GM12878 (cell line): ENCODE results near the gene LAMA4. TPM values are rescaled to one million over a fixed set of nuclear protein-coding genes. Genes with fewer than 3 reads are reported as not detected.

ENCODE experiments used
- ATAC-seq: fragments of 200-7000 bp; cut with Tn5 transposase; 3 replicates; pipeline ENCODE4 v1.9.1; 2020; ENCODE audit warnings: mild to moderate bottlenecking, moderate library complexity
- BruUV-seq: library from RNA; stranded (reverse); fragments of 400-500 nt; replicated peaks from 2 replicates; lab custom pipeline; 2021; lab: Mats Ljungman, UMichigan
- CTCF ChIA-PET: fragments of 300-600 bp; sonication (Branson Sonifier 250); formaldehyde crosslinking; extraction: SDS; loops from one replicate; lab custom pipeline; 2021; ENCODE audit warnings: inconsistent platforms; lab: Yijun Ruan, JAX
- POLR2A ChIA-PET: fragments of 350-600 bp; formaldehyde crosslinking; extraction: SDS; loops from one replicate; lab custom pipeline; 2021; ENCODE audit warnings: inconsistent platforms; lab: Charles Lee
- RAD21 ChIA-PET: fragments of 300-600 bp; sonication (Branson Sonifier 250); formaldehyde crosslinking; loops from one replicate; lab custom pipeline; 2023; ENCODE audit warnings: antibody characterized with exemption; ENCODE audit not compliant: unreplicated experiment; lab: Charles Lee
- SMC1A ChIA-PET: fragments of 300-600 bp; sonication (Branson Sonifier 250); formaldehyde crosslinking; loops from one replicate; lab custom pipeline; 2023; ENCODE audit not compliant: unreplicated experiment, uncharacterized antibody; lab: Charles Lee
- DNase-seq: peaks from one replicate; pipeline ENCODE4 v3.0.0-alpha.2; 2011; ENCODE audit warnings: low read depth, low spot score
- FAIRE-seq: peaks from 3 replicates; lab custom pipeline; 2011; peaks lifted over from hg19 to GRCh38; lab: Jason Lieb, UNC
- H2AFZ ChIP-seq: 2 replicates; pipeline ENCODE4 v1.6.0; 2011; ENCODE audit warnings: low read depth, low read length, control low read depth; ENCODE audit not compliant: control insufficient read depth
- H3K27ac ChIP-seq: 2 replicates; pipeline ENCODE4 v1.5.1; 2011; ENCODE audit warnings: control low read depth; ENCODE audit not compliant: control insufficient read depth, insufficient read depth
- H3K27me3 ChIP-seq, 2 experiments: replicated peaks in 1 of 2; 2 replicates each; pipeline versions ENCODE4 v1.6.0 to v1.6.1; 2011; ENCODE audit warnings: low read length in 1 of 2; ENCODE audit not compliant: control insufficient read depth in 2 of 2, insufficient read depth in 2 of 2
- H3K36me3 ChIP-seq, 2 experiments: 2 replicates each; pipeline ENCODE4 v1.5.1; 2011; ENCODE audit warnings: low read length in 1 of 2; ENCODE audit not compliant: control insufficient read depth in 2 of 2, insufficient read depth in 2 of 2
- H3K4me1 ChIP-seq: 2 replicates; pipeline ENCODE4 v1.6.1; 2011; ENCODE audit warnings: mild to moderate bottlenecking, low read length, moderate library complexity, mixed read lengths; ENCODE audit not compliant: control insufficient read depth, insufficient read depth
- H3K4me2 ChIP-seq: 2 replicates; pipeline ENCODE4 v1.6.0; 2011; ENCODE audit warnings: control low read depth; ENCODE audit not compliant: control insufficient read depth, insufficient read depth
- H3K4me3 ChIP-seq: fragments of 200-600 bp; sonication (generic); 2 replicates; pipeline ENCODE4 v1.5.1; 2016
- H3K79me2 ChIP-seq: 2 replicates; pipeline ENCODE4 v1.6.0; 2011; ENCODE audit warnings: low read length; ENCODE audit not compliant: control insufficient read depth, insufficient read depth
- H3K9ac ChIP-seq: 2 replicates; pipeline ENCODE4 v1.8.0; 2011; ENCODE audit warnings: low read length, control low read depth, mixed read lengths; ENCODE audit not compliant: control insufficient read depth, insufficient read depth
- H3K9me3 ChIP-seq: replicated peaks from 3 replicates; pipeline ENCODE4 v1.5.1; 2011; ENCODE audit warnings: mild to moderate bottlenecking, low read length; ENCODE audit not compliant: control insufficient read depth, insufficient read depth
- H4K20me1 ChIP-seq: 2 replicates; pipeline ENCODE4 v1.6.0; 2011; ENCODE audit not compliant: control insufficient read depth, insufficient read depth
- BCL11A ChIP-seq: IDR thresholded peaks from 2 replicates; pipeline ENCODE4 v1.6.1; 2011; ENCODE audit warnings: low read depth, low read length
- CHD1 ChIP-seq: IDR thresholded peaks from 2 replicates; pipeline ENCODE4 v1.6.1; 2012; ENCODE audit warnings: low read depth, low read length, improper control_type of control experiment
- CREM ChIP-seq: IDR thresholded peaks from 2 replicates; pipeline ENCODE4 v1.6.1; 2014; ENCODE audit warnings: antibody characterized with exemption, low read depth
- CTCF ChIP-seq, 3 experiments: IDR thresholded peaks in 2 of 3; conservative IDR thresholded peaks in 1 of 3; 2 replicates each; pipeline ENCODE4 v1.5.1; 2011; ENCODE audit warnings: low read depth in 3 of 3, low read length in 3 of 3, mild to moderate bottlenecking in 3 of 3, control low read depth in 2 of 3, moderate library complexity in 2 of 3, inconsistent platforms in 1 of 3, mixed read lengths in 1 of 3; ENCODE audit not compliant: control insufficient read depth in 2 of 3, insufficient read depth in 1 of 3; ENCODE audit errors: extremely low read depth in 1 of 3
- KAT2A ChIP-seq: conservative IDR thresholded peaks from 2 replicates; pipeline ENCODE4 v1.6.1; 2011; ENCODE audit warnings: low read depth, low read length; ENCODE audit not compliant: control insufficient read depth
- MEF2A ChIP-seq: IDR thresholded peaks from 2 replicates; pipeline ENCODE4 v1.6.1; 2011; ENCODE audit warnings: low read depth, mild to moderate bottlenecking, low read length, moderate library complexity; ENCODE audit not compliant: insufficient read depth
- NR2C1 ChIP-seq: fragments of 450-650 bp; IDR thresholded peaks from 2 replicates; pipeline ENCODE4 v1.6.1; 2017; ENCODE audit warnings: antibody characterized with exemption, mild to moderate bottlenecking, moderate library complexity
- NR2F1 ChIP-seq: fragments of 450-650 bp; conservative IDR thresholded peaks from 2 replicates; pipeline ENCODE4 v1.6.1; 2017; ENCODE audit warnings: mild to moderate bottlenecking
- RFX5 ChIP-seq: IDR thresholded peaks from 2 replicates; pipeline ENCODE4 v1.6.1; 2011; ENCODE audit warnings: low read depth, low read length, improper control_type of control experiment
- SMC3 ChIP-seq: IDR thresholded peaks from 2 replicates; pipeline ENCODE4 v1.6.1; 2011; ENCODE audit warnings: low read length, improper control_type of control experiment, borderline replicate concordance
- SREBF2 ChIP-seq: IDR thresholded peaks from 2 replicates; pipeline ENCODE4 v1.6.1; 2012; ENCODE audit warnings: mild to moderate bottlenecking, low read length
- TCF3 ChIP-seq: IDR thresholded peaks from 2 replicates; pipeline ENCODE4 v1.6.1; 2012; ENCODE audit warnings: low read depth, mild to moderate bottlenecking, low read length, borderline replicate concordance; ENCODE audit not compliant: insufficient read depth
- ZBTB4 ChIP-seq: fragments of 450-650 bp; formaldehyde crosslinking; IDR thresholded peaks from 2 replicates; pipeline ENCODE4 v1.4.0; 2022; ENCODE audit warnings: mild to moderate bottlenecking, moderate library complexity
- ZBTB40 ChIP-seq: fragments of 450-650 bp; IDR thresholded peaks from 2 replicates; pipeline ENCODE4 v1.6.1; 2016; ENCODE audit warnings: mild to moderate bottlenecking, moderate library complexity, borderline replicate concordance
- ZNF384 ChIP-seq: IDR thresholded peaks from 2 replicates; pipeline ENCODE4 v1.6.1; 2012; ENCODE audit warnings: low read depth, mild to moderate bottlenecking, low read length, improper control_type of control experiment, borderline replicate concordance
- WGBS: methylation state at CpG from one replicate; pipeline ENCODE4 v1.1.6; 2016; ENCODE audit warnings: low lambda C conversion rate; ENCODE audit not compliant: insufficient replicate concordance, insufficient coverage; ENCODE audit errors: missing lambda C conversion rate; 5-methylcytosine and 5-hydroxymethylcytosine counted together
- in situ Hi-C: fragments of 300-500 bp; cut with MboI; formaldehyde crosslinking; loops from 9 replicates; pipeline ENCODE4 v1.14.3; 2018; ENCODE audit warnings: mixed read lengths
- intact Hi-C: fragments of 100-400 bp; cut with micrococcal nuclease; formaldehyde crosslinking; loops from one replicate; pipeline ENCODE4 v1.14.2; 2022; ENCODE audit not compliant: unreplicated experiment
- polyA plus RNA-seq, 11 experiments: library from polyadenylated mRNA; depleted of rRNA in 4 of 11; unstranded in 6 of 11; stranded (reverse) in 5 of 11; fragments of >200 nt; fragmentation: Nextera tagmentation in 4 of 11; fragmentation: Illumina TruSeq in 1 of 11; extraction: Ambion mirVana in 4 of 11; extraction: Trizol in 1 of 11; gene quantifications; 1 replicate in 1 of 11; 2 replicates in 10 of 11; pipeline versions ENCODE4 v1.2.1 to v1.2.3, GENCODE V29; 2011 to 2016; ENCODE audit warnings: inconsistent platforms in 2 of 11, missing spikeins in 2 of 11, low read depth in 1 of 11
- total RNA-seq, 4 experiments: library from RNA; depleted of rRNA in 3 of 4; stranded (reverse); fragments of >200 nt in 3 of 4; fragmentation: Illumina TruSeq in 1 of 4; extraction: Trizol in 1 of 4; gene quantifications; 2 replicates each; pipeline versions ENCODE4 v1.2.1 to v1.2.3, GENCODE V29; 2013 to 2021

The LAMA4 gene
- total and polyA plus RNA-seq, 10 of the 15 experiments (the other 5 are each of a cell fraction or from before 2014, with no cell fraction given): 0.11 to 0.21 (median 0.14) TPM; not detected in 7

- Histone ChIP-seq H3K9ac (peak overlapping the region; percentile 67), H3K4me2 (peak overlapping the region; percentile 77), H3K4me3 (peak overlapping the region; percentile 88), H3K27me3 (peaks cover 0 to 4% of the 10 kb centered on the region in 2 experiments; a peak in 1 of 4 replicates), H3K36me3 (no peaks in the 10 kb centered on the region), H3K27ac (peak overlapping the region; percentile 49), H3K9me3 (no peaks in the 10 kb centered on the region), H4K20me1 (no peaks in the 10 kb centered on the region), H3K79me2 (no peaks in the 10 kb centered on the region), H3K4me1 (no peaks in the 10 kb centered on the region), H2AFZ (peak overlapping the region; percentile 92)
- SMC1A ChIA-PET: interaction anchor here (0.9 to 3.0 kb wide), 9 partner anchors 10 to 827 kb away, joined by 3 to 12 read pairs (median 4); a partner anchor contains a TSS
- RAD21 ChIA-PET: interaction anchor here (0.9 to 2.5 kb wide), 4 partner anchors 14 to 224 kb away, joined by 3 to 16 read pairs (median 4); no protein-coding TSS in a partner anchor
- in situ Hi-C loops (no loop called here), intact Hi-C loops (loop anchor here (1.0 kb wide), 1 partner anchor 77 kb away; no protein-coding TSS in a partner anchor)
- TSS peak; percentile 69 for BruUV-seq
- POLR2A ChIA-PET: no interaction called here
- DNase-seq: peak; percentile 3
- CTCF ChIA-PET: interaction anchor here (0.7 to 4.3 kb wide), 12 partner anchors 11 to 1077 kb away, joined by 3 to 33 read pairs (median 3); no protein-coding TSS in a partner anchor
- FAIRE-seq: no peak
- WGBS: 0% methylated on average over 8 of the region's 8 CpGs
- peak; percentile 54 for ATAC-seq
- no peak for TF ChIP-seq CREM
- no peak for TF ChIP-seq ZBTB40
- TF ChIP-seq TCF3: no peak
- TF ChIP-seq BCL11A: no peak
- TF ChIP-seq SMC3: 0 out of 2 replicates have a peak, but pooled peaks have one; percentile 18
- peak in 1 of 3 experiments; percentile 28; a peak in 1 of 6 replicates for TF ChIP-seq CTCF (IDR thresholded peaks at IDR 0.05 in 2 of 3, conservative IDR thresholded peaks at IDR 0.05 in 1 of 3; ENCODE audit: control insufficient read depth in 2 of 3, extremely low read depth in 1 of 3, insufficient read depth in 1 of 3, low read depth in 3 of 3, low read length in 3 of 3)
- TF ChIP-seq SREBF2: no peak
- no peak for TF ChIP-seq RFX5
- no peak for TF ChIP-seq NR2C1
- TF ChIP-seq NR2F1: no peak
- TF ChIP-seq KAT2A: no peak
- TF ChIP-seq MEF2A: no peak
- TF ChIP-seq ZBTB4: no peak
- no peak for TF ChIP-seq CHD1
- no peak for TF ChIP-seq ZNF384
These were observed 167.6 kb downstream of the LAMA4 start for GRCh38 chr6:112086744-112087135.
